SU-DHL-6 (cell line): ENCODE measurements around the gene FABP3.

Experiments
- EZH2phosphoT487 ChIP-seq: fragments of 200-600 bp; sonication (generic), shearing (Covaris generic); conservative IDR thresholded peaks from 2 replicates; pipeline ENCODE4 v1.6.1; 2018; ENCODE audit warnings: mild to moderate bottlenecking, antibody characterized with exemption, low read length, moderate library complexity, mixed read lengths
- TF ChIP-seq, protein P1 (sequence below): fragments of 200-600 bp; sonication (generic); IDR thresholded peaks from one replicate; pipeline ENCODE4 v1.5.1; 2017; ENCODE audit warnings: antibody characterized with exemption, mild to moderate bottlenecking, low read length, moderate library complexity; ENCODE audit not compliant: insufficient read depth, poor library complexity, severe bottlenecking

DNA sequence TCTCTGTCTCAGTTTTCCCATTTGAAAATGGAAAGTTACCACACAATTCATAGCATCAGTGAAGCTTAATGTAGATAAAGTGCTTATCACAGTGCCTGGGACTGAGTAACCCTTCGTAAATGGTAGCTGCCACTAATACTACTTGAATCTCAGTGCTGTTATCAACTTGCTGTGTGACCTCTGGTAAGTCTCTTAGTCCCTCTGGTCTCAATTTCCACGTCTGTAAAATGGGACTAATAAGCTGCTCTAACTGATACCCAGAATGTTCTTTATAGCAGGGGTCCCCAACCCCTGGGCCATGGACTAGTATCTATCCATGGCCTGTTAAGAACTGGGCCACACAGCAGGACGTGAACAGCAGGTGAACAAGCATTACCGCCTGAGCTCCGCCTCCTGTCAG is 47.8 kb upstream of the FABP3 start:
- TF ChIP-seq, protein P1, sequence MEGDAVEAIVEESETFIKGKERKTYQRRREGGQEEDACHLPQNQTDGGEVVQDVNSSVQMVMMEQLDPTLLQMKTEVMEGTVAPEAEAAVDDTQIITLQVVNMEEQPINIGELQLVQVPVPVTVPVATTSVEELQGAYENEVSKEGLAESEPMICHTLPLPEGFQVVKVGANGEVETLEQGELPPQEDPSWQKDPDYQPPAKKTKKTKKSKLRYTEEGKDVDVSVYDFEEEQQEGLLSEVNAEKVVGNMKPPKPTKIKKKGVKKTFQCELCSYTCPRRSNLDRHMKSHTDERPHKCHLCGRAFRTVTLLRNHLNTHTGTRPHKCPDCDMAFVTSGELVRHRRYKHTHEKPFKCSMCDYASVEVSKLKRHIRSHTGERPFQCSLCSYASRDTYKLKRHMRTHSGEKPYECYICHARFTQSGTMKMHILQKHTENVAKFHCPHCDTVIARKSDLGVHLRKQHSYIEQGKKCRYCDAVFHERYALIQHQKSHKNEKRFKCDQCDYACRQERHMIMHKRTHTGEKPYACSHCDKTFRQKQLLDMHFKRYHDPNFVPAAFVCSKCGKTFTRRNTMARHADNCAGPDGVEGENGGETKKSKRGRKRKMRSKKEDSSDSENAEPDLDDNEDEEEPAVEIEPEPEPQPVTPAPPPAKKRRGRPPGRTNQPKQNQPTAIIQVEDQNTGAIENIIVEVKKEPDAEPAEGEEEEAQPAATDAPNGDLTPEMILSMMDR = no peak
- no peak for TF ChIP-seq EZH2phosphoT487
